K562 (cell line): ENCODE data around the gene SLC13A1. TPM values are rescaled to one million over a fixed set of nuclear protein-coding genes. Genes with fewer than 3 reads are reported as not detected.

Source experiments
- ATAC-seq: fragments of 200-7000 bp; cut with Tn5 transposase; 3 replicates; pipeline ENCODE4 v1.9.1; 2020; ENCODE audit warnings: moderate library complexity
- BruUV-seq: library from RNA; stranded (reverse); fragments of 400-500 nt; replicated peaks from 2 replicates; lab custom pipeline; 2021; lab: Mats Ljungman, UMichigan
- CTCF ChIA-PET: fragments of 300-600 bp; formaldehyde crosslinking; extraction: SDS; loops from one replicate; lab custom pipeline; 2021; ENCODE audit warnings: low intra/inter-chr PET ratio; lab: Yijun Ruan, JAX
- POLR2A ChIA-PET: fragments of 300-600, 350-650 bp; sonication (Branson Sonifier 250); formaldehyde crosslinking; extraction: SDS; loops from one replicate; lab custom pipeline; 2021; ENCODE audit warnings: antibody characterized with exemption, inconsistent platforms; lab: Yijun Ruan, JAX
- DNase-seq, 4 experiments: peaks; one replicate each; pipeline versions ENCODE4 v3.0.0 to v3.0.0-alpha.2; 2011 to 2018; ENCODE audit warnings: low spot score in 3 of 4, mixed read lengths in 3 of 4; ENCODE audit errors: extremely low read depth in 1 of 4
- FAIRE-seq: peaks from 2 replicates; lab custom pipeline; 2011; peaks lifted over from hg19 to GRCh38; lab: Jason Lieb, UNC
- H2AFZ ChIP-seq: 2 replicates; pipeline ENCODE4 v1.6.0; 2011; ENCODE audit warnings: low read depth, low read length, control low read depth, inconsistent platforms
- H3K27ac ChIP-seq: fragments of 200-600 bp; 3 replicates; pipeline ENCODE4 v1.8.0; 2011; ENCODE audit warnings: low read depth, mild to moderate bottlenecking, control low read depth, inconsistent platforms, low read length, moderate library complexity, mixed read lengths; ENCODE audit errors: extremely low read depth
- H3K27me3 ChIP-seq, 2 experiments: fragments of 300-600 bp in 1 of 2; 2 replicates in 1 of 2; 3 replicates in 1 of 2; pipeline versions ENCODE4 v1.6.0 to v1.8.0; 2011; ENCODE audit warnings: inconsistent platforms in 2 of 2, low read length in 2 of 2, mild to moderate bottlenecking in 1 of 2, mixed read lengths in 1 of 2, moderate library complexity in 1 of 2; ENCODE audit not compliant: control insufficient read depth in 2 of 2, insufficient read depth in 2 of 2
- H3K36me3 ChIP-seq: fragments of 300-600 bp; 3 replicates; pipeline ENCODE4 v1.8.0; 2011; ENCODE audit warnings: mild to moderate bottlenecking, low read length, inconsistent platforms; ENCODE audit not compliant: control insufficient read depth, insufficient read depth
- H3K4me1 ChIP-seq, 2 experiments: fragments of 200-600 bp in 1 of 2; replicated peaks in 1 of 2; 2 replicates in 1 of 2; 3 replicates in 1 of 2; pipeline versions ENCODE4 v1.5.1 to v1.8.0; 2011; ENCODE audit warnings: inconsistent platforms in 2 of 2, low read length in 2 of 2, mild to moderate bottlenecking in 1 of 2, mixed read lengths in 1 of 2, moderate library complexity in 1 of 2; ENCODE audit not compliant: control insufficient read depth in 2 of 2, insufficient read depth in 2 of 2
- H3K4me2 ChIP-seq: 2 replicates; pipeline ENCODE4 v1.6.1; 2011; ENCODE audit warnings: low read length, control low read depth, inconsistent platforms, mixed read lengths; ENCODE audit not compliant: insufficient read depth
- H3K4me3 ChIP-seq: fragments of 200-600 bp; sonication (generic), shearing (Covaris generic); 2 replicates; pipeline ENCODE4 v1.5.1; 2016; ENCODE audit warnings: control low read depth, inconsistent platforms
- H3K79me2 ChIP-seq: fragments of 200-600 bp; 3 replicates; pipeline ENCODE4 v1.8.0; 2011; ENCODE audit warnings: low read length, inconsistent platforms; ENCODE audit not compliant: control insufficient read depth, insufficient read depth
- H3K9ac ChIP-seq, 2 experiments: 2 replicates each; pipeline versions ENCODE4 v1.6.0 to v1.6.1; 2011; ENCODE audit warnings: low read depth in 2 of 2, low read length in 2 of 2, control low read depth in 1 of 2, inconsistent platforms in 1 of 2, mild to moderate bottlenecking in 1 of 2, mixed read lengths in 1 of 2; ENCODE audit not compliant: insufficient read depth in 1 of 2
- H3K9me1 ChIP-seq: one replicate; pipeline ENCODE4 v1.6.0; 2011; ENCODE audit warnings: inconsistent platforms, mild to moderate bottlenecking, low read length, moderate library complexity; ENCODE audit not compliant: control insufficient read depth, insufficient read depth
- H3K9me3 ChIP-seq: replicated peaks from 2 replicates; pipeline ENCODE4 v1.5.1; 2011; ENCODE audit warnings: low read depth, low read length, inconsistent platforms; ENCODE audit not compliant: control insufficient read depth, insufficient read depth
- H4K20me1 ChIP-seq: replicated peaks from 2 replicates; pipeline ENCODE4 v1.6.1; 2011; ENCODE audit warnings: low read length, inconsistent platforms, mixed read lengths; ENCODE audit not compliant: control insufficient read depth, insufficient read depth
- CREB3 ChIP-seq: fragments of 450-650 bp; conservative IDR thresholded peaks from 2 replicates; pipeline ENCODE4 v1.6.1; 2016; ENCODE audit warnings: missing genetic modification characterization, low read depth, mild to moderate bottlenecking, missing compliant biosample characterization, moderate library complexity
- CXXC5 ChIP-seq: fragments of 250-450 bp; sonication (Bioruptor Pico); IDR thresholded peaks from 2 replicates; pipeline ENCODE4 v1.8.0; 2022; ENCODE audit warnings: inconsistent platforms, mild to moderate bottlenecking, moderate library complexity
- E2F5 ChIP-seq: sonication (generic); formaldehyde crosslinking; IDR thresholded peaks from 2 replicates; pipeline ENCODE4 v1.8.0; 2022; ENCODE audit warnings: mild to moderate bottlenecking, missing genetic modification reagents
- HDAC2 ChIP-seq: fragments of 450-650 bp; IDR thresholded peaks from 2 replicates; pipeline ENCODE4 v1.6.1; 2016; ENCODE audit warnings: mild to moderate bottlenecking
- HMBOX1 ChIP-seq: sonication (generic); IDR thresholded peaks from 2 replicates; pipeline ENCODE4 v1.6.1; 2016
- MTA2 ChIP-seq: fragments of 450-650 bp; IDR thresholded peaks from 2 replicates; pipeline ENCODE4 v1.6.1; 2016; ENCODE audit warnings: low read depth
- MYC ChIP-seq, 2 experiments: fragments of 250-450 bp in 1 of 2; sonication (Bioruptor Pico) in 1 of 2; IDR thresholded peaks; 2 replicates each; pipeline versions ENCODE4 v1.5.1 to v1.6.1; 2012 to 2021; ENCODE audit warnings: low read depth in 2 of 2, borderline replicate concordance in 1 of 2, improper control_type of control experiment in 1 of 2, low read length in 1 of 2, mild to moderate bottlenecking in 1 of 2, moderate library complexity in 1 of 2
- RBM25 ChIP-seq: fragments of 200-400 bp; formaldehyde crosslinking; IDR thresholded peaks from 2 replicates; pipeline ENCODE4 v1.6.1; 2018; ENCODE audit warnings: low read length, low read depth, moderate library complexity; ENCODE audit not compliant: severe bottlenecking
- RREB1 ChIP-seq: fragments of 250-450 bp; sonication (Bioruptor Pico); IDR thresholded peaks from 2 replicates; pipeline ENCODE4 v1.4.0; 2020
- SMAD2 ChIP-seq: fragments of 150-350 bp; IDR thresholded peaks from 2 replicates; pipeline ENCODE4 v1.6.1; 2014; ENCODE audit warnings: low read depth, mild to moderate bottlenecking, low read length
- SMARCE1 ChIP-seq: fragments of 450-650 bp; IDR thresholded peaks from 2 replicates; pipeline ENCODE4 v1.7.1; 2016; ENCODE audit warnings: mild to moderate bottlenecking
- TCFL5 ChIP-seq: fragments of 250-450 bp; sonication (Bioruptor Pico); conservative IDR thresholded peaks from 2 replicates; pipeline ENCODE4 v1.6.1; 2021; ENCODE audit warnings: mild to moderate bottlenecking, moderate library complexity, matching md5 sums
- U2AF1 ChIP-seq: fragments of 200-400 bp; formaldehyde crosslinking; optimal IDR thresholded peaks from 2 replicates; pipeline ENCODE3; 2017; ENCODE audit warnings: mild to moderate bottlenecking, low read depth, low read length, moderate library complexity
- ZNF274 ChIP-seq: IDR thresholded peaks from 2 replicates; pipeline ENCODE4 v1.6.1; 2011; ENCODE audit warnings: low read depth, mild to moderate bottlenecking, low read length, moderate library complexity, borderline replicate concordance
- ZNF766 ChIP-seq: fragments of 200-800 bp; sonication (Bioruptor generic); conservative IDR thresholded peaks from 2 replicates; pipeline ENCODE4 v1.6.1; 2016; ENCODE audit warnings: missing genetic modification characterization, missing compliant biosample characterization
- WGBS: fragments of 100-300 bp; shearing (Covaris generic); methylation state at CpG from one replicate; pipeline ENCODE4 v1.1.6; 2016; ENCODE audit warnings: low coverage, mixed read lengths; ENCODE audit not compliant: insufficient coverage; ENCODE audit errors: missing lambda C conversion rate; 5-methylcytosine and 5-hydroxymethylcytosine counted together
- in situ Hi-C: fragments of 300-500 bp; cut with MboI; formaldehyde crosslinking; loops from 4 replicates; pipeline ENCODE4 v1.15.0; 2018; ENCODE audit warnings: inconsistent platforms, mixed read lengths
- intact Hi-C: fragments of 100-400 bp; cut with micrococcal nuclease; formaldehyde crosslinking; loops from 2 replicates; pipeline ENCODE4 v1.14.2; 2022
- polyA plus RNA-seq, 8 experiments: library from polyadenylated mRNA; depleted of rRNA in 4 of 8; stranded (reverse) in 5 of 8; unstranded in 3 of 8; fragments of >200 nt; fragmentation: Nextera tagmentation in 2 of 8; fragmentation: Illumina TruSeq in 1 of 8; extraction: Ambion mirVana in 2 of 8; extraction: Trizol in 1 of 8; gene quantifications; 2 replicates each; pipeline versions ENCODE4 v1.2.1 to v1.2.3, GENCODE V29; 2011 to 2014; ENCODE audit warnings: inconsistent platforms in 1 of 8, missing spikeins in 1 of 8
- total RNA-seq, 7 experiments: library from RNA; depleted of rRNA in 6 of 7; stranded (reverse); fragments of >200 nt in 6 of 7; fragmentation: Illumina TruSeq in 2 of 7; extraction: Trizol in 2 of 7; gene quantifications; 2 replicates each; pipeline versions ENCODE4 v1.2.1 to v1.2.3, GENCODE V29; 2011 to 2021; ENCODE audit warnings: low replicate concordance in 1 of 7

The SLC13A1 gene
- total and polyA plus RNA-seq, 9 of the 15 experiments (the other 6 are each of a cell fraction or from before 2014, with no cell fraction given), result 0.04 TPM; not detected in 8

GRCh38 chr7:123115331-123115730 lies 84.4 kb downstream of the SLC13A1 start:
- Histone ChIP-seq H3K4me3 (no peak overlapping the region), H3K9me3 (no peaks in the 10 kb centered on the region), H4K20me1 (no peaks in the 10 kb centered on the region)
- DNase-seq (no peak), FAIRE-seq (no peak)
- intact Hi-C loops (no loop called here), in situ Hi-C loops (no loop called here)
- no TSS peak for BruUV-seq
- no peak for TF ChIP-seq MTA2
- no peak for TF ChIP-seq HDAC2
- TF ChIP-seq TCFL5, result no peak
- TF ChIP-seq ZNF274, result no peak
- TF ChIP-seq HMBOX1, result no peak
- no peak for TF ChIP-seq MYC (IDR thresholded peaks at IDR 0.05; ENCODE audit: low read depth, low read length)
- no peak for TF ChIP-seq MYC (CRISPR knock-in tag; IDR thresholded peaks at IDR 0.05; ENCODE audit: borderline replicate concordance, low read depth)
- no peak for TF ChIP-seq U2AF1
- no peak for TF ChIP-seq E2F5
- no peak for TF ChIP-seq RREB1 (CRISPR knock-in tag)
- no peak for TF ChIP-seq ZNF766 (CRISPR knock-in tag)
- TF ChIP-seq SMAD2, result no peak
- no peak for TF ChIP-seq CXXC5
- no peak for TF ChIP-seq CREB3
- no peak for TF ChIP-seq SMARCE1
- no peak for TF ChIP-seq RBM25
- TF ChIP-seq, all 486 proteins: peak for 0
- no peak for ATAC-seq
- Histone ChIP-seq H3K27ac (no peak overlapping the region), H3K4me1 (no peaks in the 10 kb centered on the region), H2AFZ (no peak overlapping the region), H3K4me2 (no peak overlapping the region), H3K79me2 (no peaks in the 10 kb centered on the region), H3K27me3 (no peaks in the 10 kb centered on the region), H3K9me1 (no peaks in the 10 kb centered on the region), H3K9ac (no peak overlapping the region), H3K36me3 (no peaks in the 10 kb centered on the region)
- ChIA-PET CTCF (no interaction called here), POLR2A (no interaction called here)
- WGBS, result 2% methylated on average over 3 of the region's 3 CpGs
